B cell (primary cell): ENCODE results near the gene EGF.

Source experiments
- CTCF ChIP-seq: fragments of 200-600 bp; IDR thresholded peaks from one replicate; pipeline ENCODE4 v1.8.0; 2022; ENCODE audit warnings: antibody characterized with exemption, mild to moderate bottlenecking
- EZH2 ChIP-seq: IDR thresholded peaks from 2 replicates; pipeline ENCODE4 v1.6.1; 2012; ENCODE audit warnings: borderline replicate concordance, low read depth, mild to moderate bottlenecking, moderate library complexity, low read length; ENCODE audit not compliant: insufficient read depth, poor library complexity, severe bottlenecking

- TF ChIP-seq CTCF (no peak), EZH2 (no peak)
These were observed 129.1 kb downstream of the EGF start for GRCh38 chr4:110041735-110042134.
